Thoracic aorta (tissue), 2 donors: ENCODE data around the gene NES. TPM values are rescaled to one million over a fixed set of nuclear protein-coding genes. Genes with fewer than 3 reads are reported as not detected.

Experiments
- ATAC-seq: fragments of 150-250 bp; one replicate; pipeline ENCODE4 v1.8.0; 2017; ENCODE audit warnings: low read depth; ENCODE audit not compliant: insufficient number of reproducible peaks, low FRiP score
- DNase-seq: peaks from one replicate; pipeline ENCODE4 v3.0.0-alpha.2; 2020; ENCODE audit warnings: low spot score
- H3K27ac ChIP-seq, 2 donors: fragments of 200-600 bp; sonication (generic); 1 replicate in 1 of 2; 2 replicates in 1 of 2; pipeline ENCODE4 v1.5.1; 2016; ENCODE audit warnings: mild to moderate bottlenecking in 2 of 2, moderate library complexity in 2 of 2
- H3K27me3 ChIP-seq: fragments of 200-600 bp; sonication (generic); replicated peaks from 2 replicates; pipeline ENCODE4 v1.6.0; 2016; ENCODE audit warnings: mild to moderate bottlenecking; ENCODE audit not compliant: insufficient read depth
- H3K36me3 ChIP-seq: fragments of 200-600 bp; sonication (generic); one replicate; pipeline ENCODE4 v1.5.1; 2016
- H3K4me1 ChIP-seq, 2 donors: fragments of 200-600 bp; sonication (generic); 1 replicate in 1 of 2; 2 replicates in 1 of 2; pipeline versions ENCODE4 v1.5.1 to v1.6.0; 2016; ENCODE audit warnings: low read depth in 2 of 2, mild to moderate bottlenecking in 1 of 2; ENCODE audit not compliant: control insufficient read depth in 1 of 2
- H3K4me3 ChIP-seq: fragments of 200-600 bp; sonication (generic); 2 replicates; pipeline ENCODE4 v1.5.1; 2016; ENCODE audit warnings: mild to moderate bottlenecking
- H3K9me3 ChIP-seq: fragments of 200-600 bp; sonication (generic); 2 replicates; pipeline ENCODE4 v1.5.1; 2016
- total RNA-seq, 2 donors: library from RNA; depleted of rRNA; stranded (reverse); fragments of >200 nt; gene quantifications; one replicate each; pipeline versions ENCODE4 v1.1.0 to v1.2.3, GENCODE V29; 2016
- TF ChIP-seq, protein P1 (sequence below): fragments of 200-600 bp; sonication (generic); IDR thresholded peaks from one replicate; pipeline ENCODE4 v1.5.1; 2019; ENCODE audit warnings: antibody characterized with exemption

Gene NES
- total RNA-seq, 2 donors from 2014 or later: 30.6 to 30.9 TPM

DNA sequence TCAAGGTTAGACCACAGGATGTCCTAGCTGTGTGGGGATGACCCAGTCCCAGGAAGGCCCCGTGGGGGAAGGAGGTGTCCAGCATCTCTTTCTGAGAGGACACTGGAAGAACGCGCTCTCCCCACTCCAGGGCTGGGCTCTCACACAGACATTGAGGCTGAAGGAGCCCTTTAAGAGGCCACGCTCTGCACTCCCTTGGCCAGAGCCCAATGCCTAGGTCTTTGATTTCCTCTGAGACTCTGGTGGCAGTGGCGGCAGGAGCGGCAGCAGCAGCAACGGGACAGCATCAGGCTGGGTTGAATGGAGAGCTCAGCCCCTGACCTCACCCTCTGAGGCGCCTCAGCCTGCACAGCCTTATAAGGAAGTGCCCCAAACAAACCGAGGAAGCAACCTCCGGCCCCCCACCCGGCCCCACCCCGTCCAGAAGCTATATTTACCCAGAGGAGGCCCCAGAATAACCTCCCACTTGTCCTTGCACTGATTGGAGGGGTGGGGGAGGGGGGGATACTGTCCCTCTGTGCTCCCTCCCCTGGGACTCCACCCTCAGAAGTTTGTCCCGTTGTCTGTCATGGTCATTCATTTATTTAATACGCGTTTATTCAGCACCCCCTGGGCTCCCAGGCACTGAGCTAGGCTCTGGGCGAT is 12.3 kb downstream of the NES start:
- H3K27me3 ChIP-seq: no peaks in the 10 kb centered on the region
- no peak for DNase-seq
- no peak for ATAC-seq
- no peaks in the 10 kb centered on the region for H3K36me3 ChIP-seq
- peaks cover 51 to 72% of the 10 kb centered on the region in 2 donors for H3K4me1 ChIP-seq
- no peaks in the 10 kb centered on the region for H3K9me3 ChIP-seq
- TF ChIP-seq, protein P1, sequence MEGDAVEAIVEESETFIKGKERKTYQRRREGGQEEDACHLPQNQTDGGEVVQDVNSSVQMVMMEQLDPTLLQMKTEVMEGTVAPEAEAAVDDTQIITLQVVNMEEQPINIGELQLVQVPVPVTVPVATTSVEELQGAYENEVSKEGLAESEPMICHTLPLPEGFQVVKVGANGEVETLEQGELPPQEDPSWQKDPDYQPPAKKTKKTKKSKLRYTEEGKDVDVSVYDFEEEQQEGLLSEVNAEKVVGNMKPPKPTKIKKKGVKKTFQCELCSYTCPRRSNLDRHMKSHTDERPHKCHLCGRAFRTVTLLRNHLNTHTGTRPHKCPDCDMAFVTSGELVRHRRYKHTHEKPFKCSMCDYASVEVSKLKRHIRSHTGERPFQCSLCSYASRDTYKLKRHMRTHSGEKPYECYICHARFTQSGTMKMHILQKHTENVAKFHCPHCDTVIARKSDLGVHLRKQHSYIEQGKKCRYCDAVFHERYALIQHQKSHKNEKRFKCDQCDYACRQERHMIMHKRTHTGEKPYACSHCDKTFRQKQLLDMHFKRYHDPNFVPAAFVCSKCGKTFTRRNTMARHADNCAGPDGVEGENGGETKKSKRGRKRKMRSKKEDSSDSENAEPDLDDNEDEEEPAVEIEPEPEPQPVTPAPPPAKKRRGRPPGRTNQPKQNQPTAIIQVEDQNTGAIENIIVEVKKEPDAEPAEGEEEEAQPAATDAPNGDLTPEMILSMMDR: no peak
- H3K27ac ChIP-seq: peak overlapping the region; percentile 81 to 94
- H3K4me3 ChIP-seq: peak overlapping the region; percentile 9

DNA sequence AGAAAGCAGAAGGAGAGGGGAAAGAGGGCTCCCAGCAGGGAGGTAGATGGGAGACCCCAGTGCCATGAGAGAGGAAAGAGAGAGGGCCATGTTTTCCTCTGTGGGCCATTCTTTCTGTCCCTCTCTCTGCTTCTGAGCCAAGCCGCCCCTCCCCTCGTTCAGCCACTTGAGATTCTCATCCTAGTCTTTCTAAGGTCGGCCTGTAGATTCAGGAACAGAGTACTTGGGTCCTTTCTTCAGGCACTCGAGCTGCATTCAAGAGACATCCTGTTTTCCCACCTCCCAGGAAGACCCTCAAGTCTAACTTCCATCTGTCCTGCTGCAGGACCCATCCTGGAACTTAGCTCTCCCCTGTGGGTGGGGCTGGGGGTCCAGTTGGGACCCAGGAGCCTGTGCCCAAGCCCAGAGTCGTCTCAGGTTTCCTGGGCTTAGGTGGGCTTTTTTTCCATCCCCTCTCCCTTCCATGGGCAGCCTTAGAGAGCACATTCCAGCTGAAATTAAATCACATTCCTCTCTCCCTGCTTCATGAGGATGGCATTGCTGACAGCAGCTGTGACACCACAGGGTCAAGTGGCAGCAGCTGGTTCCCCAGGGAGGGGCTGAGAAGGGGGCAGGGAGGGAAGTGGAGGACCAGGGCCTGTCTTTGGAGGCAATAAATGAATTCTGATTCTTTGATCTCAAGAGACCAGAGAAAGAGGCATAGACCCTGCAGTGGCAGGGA is 13.0 kb downstream of the NES start:
- Histone ChIP-seq H3K27ac (peak overlapping the region; percentile 81 to 94), H3K4me3 (peak overlapping the region; percentile 9), H3K9me3 (no peaks in the 10 kb centered on the region), H3K27me3 (no peaks in the 10 kb centered on the region), H3K36me3 (no peaks in the 10 kb centered on the region), H3K4me1 (peaks cover 57 to 79% of the 10 kb centered on the region in 2 donors)
- TF ChIP-seq, protein P1: no peak
- DNase-seq (no peak), ATAC-seq (no peak)

DNA sequence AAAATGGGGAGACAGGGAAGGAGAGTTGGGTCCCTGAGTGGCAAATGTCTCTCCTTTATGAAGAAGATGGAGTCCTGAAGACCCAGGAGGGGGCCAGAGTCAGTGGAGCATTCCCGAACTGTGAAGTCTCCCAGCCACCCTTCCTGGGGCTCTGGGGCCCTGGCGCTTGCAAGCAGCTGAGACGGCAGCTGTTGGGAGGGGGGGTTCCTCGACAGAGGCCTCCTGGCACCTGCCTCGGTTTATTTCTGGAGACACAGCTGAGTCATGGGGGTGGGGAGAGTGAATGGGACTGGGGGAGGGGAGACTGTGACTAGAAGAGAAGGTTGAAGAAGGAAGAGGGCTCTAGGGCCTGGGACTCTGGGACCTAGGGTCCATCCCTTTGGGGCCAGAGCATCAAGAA is 14.0 kb downstream of the NES start:
- peak; percentile 77 for DNase-seq
- Histone ChIP-seq H3K4me3 (no peak overlapping the region), H3K4me1 (peaks cover 58 to 86% of the 10 kb centered on the region in 2 donors), H3K27me3 (no peaks in the 10 kb centered on the region), H3K9me3 (no peaks in the 10 kb centered on the region), H3K36me3 (no peaks in the 10 kb centered on the region), H3K27ac (peak overlapping the region; percentile 81 to 94)
- ATAC-seq: no peak
- TF ChIP-seq, protein P1: no peak

DNA sequence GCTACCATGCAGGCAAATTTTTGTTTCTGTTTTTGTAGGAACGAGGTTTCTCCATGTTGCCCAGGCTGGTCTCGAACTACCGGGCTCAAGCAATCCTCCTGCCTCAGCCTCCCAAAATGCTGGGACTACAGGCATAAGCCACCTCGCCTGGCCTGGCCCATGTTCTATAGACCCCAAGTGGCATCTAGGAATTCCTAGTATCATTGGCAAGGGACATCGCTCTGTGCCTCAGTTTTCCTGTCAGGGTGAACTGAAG is 14.5 kb downstream of the NES start:
- Histone ChIP-seq H3K4me3 (no peak overlapping the region), H3K36me3 (no peaks in the 10 kb centered on the region), H3K27ac (peak overlapping the region; percentile 81 to 94), H3K4me1 (peaks cover 60 to 85% of the 10 kb centered on the region in 2 donors), H3K9me3 (no peaks in the 10 kb centered on the region), H3K27me3 (no peaks in the 10 kb centered on the region)
- TF ChIP-seq, protein P1: no peak
- no peak for ATAC-seq
- DNase-seq: no peak

DNA sequence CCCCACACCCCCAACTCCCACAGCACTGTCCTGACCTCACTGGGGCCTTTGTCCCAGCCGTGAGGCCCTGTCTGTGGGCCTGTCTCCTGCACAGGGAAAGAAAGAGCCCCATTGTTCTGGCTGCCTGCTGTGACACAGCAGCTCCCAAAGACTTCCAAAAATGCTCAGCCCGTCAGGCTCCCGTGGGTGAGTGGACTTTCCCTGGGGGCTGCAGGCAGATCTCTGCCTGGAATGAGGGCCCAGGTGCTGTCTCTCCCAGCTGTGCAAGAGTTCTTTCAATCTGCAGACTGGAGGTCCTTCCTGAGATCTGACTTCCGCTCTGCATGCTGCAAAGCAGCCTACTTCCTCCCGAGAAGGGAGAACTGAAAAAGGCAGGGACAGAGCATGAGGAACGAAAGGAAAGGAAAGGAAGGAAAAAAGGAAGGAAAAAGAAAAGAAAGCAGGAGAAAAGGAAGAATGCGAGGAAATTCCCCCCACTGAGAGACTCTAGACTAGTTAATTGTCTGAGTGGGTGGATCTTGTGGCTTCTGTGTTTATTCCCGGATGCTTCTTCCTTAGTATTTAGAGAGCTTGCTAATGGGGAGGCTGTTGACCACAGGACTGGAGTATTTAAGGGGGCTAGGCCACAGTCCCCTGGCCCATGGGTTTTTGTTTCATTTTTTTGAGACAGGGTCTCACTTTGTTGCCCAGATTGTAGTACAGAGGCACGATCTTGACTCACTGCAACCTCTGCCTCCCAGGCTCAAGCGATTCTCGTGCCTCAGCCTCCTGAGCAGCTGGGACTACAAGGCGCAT is 15.0 kb downstream of the NES start:
- H3K4me1 ChIP-seq: peaks cover 61 to 85% of the 10 kb centered on the region in 2 donors
- DNase-seq: no peak
- no peak overlapping the region for H3K4me3 ChIP-seq
- no peaks in the 10 kb centered on the region for H3K9me3 ChIP-seq
- no peaks in the 10 kb centered on the region for H3K36me3 ChIP-seq
- TF ChIP-seq, protein P1: no peak
- H3K27me3 ChIP-seq: no peaks in the 10 kb centered on the region
- ATAC-seq: no peak
- H3K27ac ChIP-seq: peak overlapping the region; percentile 81 to 94
